ENCODE measurements around the gene C16orf46.

DNA sequence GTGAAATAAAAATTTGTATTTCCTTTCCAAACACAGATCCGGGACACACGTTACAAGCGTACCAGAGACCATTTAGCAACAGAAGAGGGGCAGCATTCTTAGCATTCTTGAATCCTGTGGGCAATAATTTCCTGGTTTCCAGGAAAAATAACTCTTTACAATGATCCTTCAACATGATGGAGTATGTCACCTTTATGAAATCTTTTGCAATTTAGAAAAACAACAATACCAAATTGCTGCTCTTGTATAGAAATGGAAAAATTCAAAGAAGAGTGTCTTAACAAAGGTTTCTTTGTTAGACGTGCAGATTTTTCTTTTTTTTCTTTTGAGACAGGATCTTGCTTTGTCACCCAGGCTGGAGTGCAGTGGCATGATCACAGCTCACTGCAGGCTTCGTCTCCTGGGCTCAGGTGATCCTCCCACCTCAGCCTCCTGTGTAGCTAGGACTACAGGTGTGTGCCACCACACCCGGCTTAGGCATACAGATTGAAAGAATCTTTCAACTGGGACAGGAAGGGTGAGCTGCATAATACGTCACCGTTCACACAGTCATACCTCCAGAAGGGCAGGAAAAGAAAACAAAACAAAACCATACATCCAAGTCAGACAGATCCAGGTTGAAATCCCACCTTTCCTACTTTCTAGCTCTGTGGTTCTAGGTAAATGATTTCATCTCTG lies 29.9 kb upstream of the C16orf46 start:
- TF ChIP-seq POLR2A (IDR thresholded peaks at IDR 0.05), result no peak
- TF ChIP-seq, protein P1, sequence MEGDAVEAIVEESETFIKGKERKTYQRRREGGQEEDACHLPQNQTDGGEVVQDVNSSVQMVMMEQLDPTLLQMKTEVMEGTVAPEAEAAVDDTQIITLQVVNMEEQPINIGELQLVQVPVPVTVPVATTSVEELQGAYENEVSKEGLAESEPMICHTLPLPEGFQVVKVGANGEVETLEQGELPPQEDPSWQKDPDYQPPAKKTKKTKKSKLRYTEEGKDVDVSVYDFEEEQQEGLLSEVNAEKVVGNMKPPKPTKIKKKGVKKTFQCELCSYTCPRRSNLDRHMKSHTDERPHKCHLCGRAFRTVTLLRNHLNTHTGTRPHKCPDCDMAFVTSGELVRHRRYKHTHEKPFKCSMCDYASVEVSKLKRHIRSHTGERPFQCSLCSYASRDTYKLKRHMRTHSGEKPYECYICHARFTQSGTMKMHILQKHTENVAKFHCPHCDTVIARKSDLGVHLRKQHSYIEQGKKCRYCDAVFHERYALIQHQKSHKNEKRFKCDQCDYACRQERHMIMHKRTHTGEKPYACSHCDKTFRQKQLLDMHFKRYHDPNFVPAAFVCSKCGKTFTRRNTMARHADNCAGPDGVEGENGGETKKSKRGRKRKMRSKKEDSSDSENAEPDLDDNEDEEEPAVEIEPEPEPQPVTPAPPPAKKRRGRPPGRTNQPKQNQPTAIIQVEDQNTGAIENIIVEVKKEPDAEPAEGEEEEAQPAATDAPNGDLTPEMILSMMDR (IDR thresholded peaks at IDR 0.05), result no peak
- TF ChIP-seq POLR2AphosphoS5 (IDR thresholded peaks at IDR 0.05), result no peak

Measured in breast epithelium (tissue), 3 donors.